Upper lobe of left lung (tissue), 6 donors: ENCODE measurements around the gene OR2M3. TPM values are rescaled to one million over a fixed set of nuclear protein-coding genes. Genes with fewer than 3 reads are reported as not detected.
"Not testable (repeated sequence)": the region's sequence is repeated elsewhere in the genome, so short reads cannot be mapped to it uniquely, and the experiment has no call there.

Experiments used
- ATAC-seq, 2 donors: fragments of 200-7000 bp; cut with Tn5 transposase; one replicate each; pipeline ENCODE4 v1.9.1; 2022; ENCODE audit warnings: mild to moderate bottlenecking in 2 of 2, moderate library complexity in 2 of 2; ENCODE audit not compliant: low FRiP score in 2 of 2
- DNase-seq, 2 donors: peaks; one replicate each; pipeline ENCODE4 v3.0.0-alpha.2; 2019 to 2020
- H3K27ac ChIP-seq, 4 donors: fragments of 200-600 bp; sonication (generic); one replicate each; pipeline ENCODE4 v1.5.1; 2016 to 2019
- H3K27me3 ChIP-seq, 4 donors: fragments of 200-600 bp; sonication (generic); one replicate each; pipeline ENCODE4 v1.5.1; 2017 to 2019
- H3K36me3 ChIP-seq, 4 donors: fragments of 200-600 bp; sonication (generic); one replicate each; pipeline ENCODE4 v1.5.1; 2016 to 2019
- H3K4me1 ChIP-seq, 4 donors: fragments of 200-600 bp; sonication (generic); one replicate each; pipeline ENCODE4 v1.5.1; 2018 to 2019
- H3K4me3 ChIP-seq, 4 donors: fragments of 200-600 bp; sonication (generic); one replicate each; pipeline ENCODE4 v1.5.1; 2017 to 2019; ENCODE audit warnings: mild to moderate bottlenecking in 2 of 4, moderate library complexity in 1 of 4
- H3K9me3 ChIP-seq, 4 donors: fragments of 200-600 bp; sonication (generic); one replicate each; pipeline ENCODE4 v1.5.1; 2018 to 2019
- CTCF ChIP-seq, 6 experiments: fragments of 450-650 bp in 4 of 6; fragments of 200-600 bp in 2 of 6; sonication (generic) in 2 of 6; IDR thresholded peaks; one replicate each; pipeline ENCODE4 v1.5.1; 2016 to 2019; ENCODE audit warnings: antibody characterized with exemption in 6 of 6
- EP300 ChIP-seq, 4 donors: sonication (generic); formaldehyde crosslinking; IDR thresholded peaks; one replicate each; pipeline ENCODE4 v1.5.1; 2017; ENCODE audit warnings: antibody characterized with exemption in 4 of 4, control low read depth in 2 of 4
- POLR2A ChIP-seq, 4 donors: fragments of 450-650 bp; IDR thresholded peaks; one replicate each; pipeline ENCODE4 v1.5.1; 2016 to 2017; ENCODE audit warnings: antibody characterized with exemption in 4 of 4, mild to moderate bottlenecking in 2 of 4
- POLR2AphosphoS5 ChIP-seq, 2 donors: sonication (generic); formaldehyde crosslinking; IDR thresholded peaks; one replicate each; pipeline ENCODE4 v1.5.1; 2017; ENCODE audit warnings: antibody characterized with exemption in 2 of 2
- WGBS, 2 donors: methylation state at CpG; one replicate each; pipeline ENCODE4 v1.1.5; 2017 to 2018; 5-methylcytosine and 5-hydroxymethylcytosine counted together
- total RNA-seq, 6 donors: library from RNA; depleted of rRNA in 4 of 6; stranded (reverse); fragments of >200 nt in 4 of 6; gene quantifications; one replicate each; pipeline versions ENCODE4 v1.1.0 to v1.2.1, GENCODE V29; 2016 to 2021
- donor health status: DM: no; HTN: no; CAD: no; lungs with moderate emphysema.
- donor health status: DM: no; HTN: yes; CAD: no; lungs with severe emphysema.

OR2M3 gene
- total RNA-seq, 6 donors from 2014 or later: not detected

GRCh38 chr1:248231117-248231516 is 34.1 kb downstream of the OR2M3 start, which contains the start of gene OR2M4:
Gene OR2M4, plus strand, starts transcription at chr1:248231417. Its CDS starts 7,512 bp downstream, at chr1:248238929.
- no peak for TF ChIP-seq POLR2AphosphoS5 (IDR thresholded peaks at IDR 0.05)
- TF ChIP-seq EP300 (IDR thresholded peaks at IDR 0.05): no peak
- no peak for TF ChIP-seq CTCF (IDR thresholded peaks at IDR 0.05)
- Histone ChIP-seq H3K27me3 (no peaks in the 10 kb centered on the region), H3K36me3 (no peaks in the 10 kb centered on the region), H3K4me1 (no peaks in the 10 kb centered on the region), H3K9me3 (no peaks in the 10 kb centered on the region), H3K4me3 (no peak within 1 kb of the TSS), H3K27ac (no peak within 1 kb of the TSS)
- WGBS, 2 donors: 77 to 83% methylated on average over 2 of the region's 2 CpGs
- ATAC-seq: no peak
- no peak for DNase-seq

- H3K9me3 ChIP-seq: no peaks in the 10 kb centered on the region
- DNase-seq: no peak
- no peaks in the 10 kb centered on the region for H3K27me3 ChIP-seq
- no peak overlapping the region for H3K27ac ChIP-seq
- no peak for TF ChIP-seq POLR2A (IDR thresholded peaks at IDR 0.05)
- TF ChIP-seq POLR2AphosphoS5 (IDR thresholded peaks at IDR 0.05): no peak
- TF ChIP-seq EP300 (IDR thresholded peaks at IDR 0.05): no peak
- no peak for TF ChIP-seq CTCF (IDR thresholded peaks at IDR 0.05)
- H3K4me1 ChIP-seq: no peaks in the 10 kb centered on the region
- no peaks in the 10 kb centered on the region for H3K36me3 ChIP-seq
- H3K4me3 ChIP-seq: no peak overlapping the region
- peak in 1 of 2 donors; percentile 62 for ATAC-seq
- WGBS, 2 donors: 90 to 94% methylated on average over 9 of the region's 9 CpGs
Measured at GRCh38 chr1:248239478-248239877, 42.4 kb downstream of the OR2M3 start.

- H3K4me3 ChIP-seq: no peak overlapping the region
- ATAC-seq (no peak), DNase-seq (peak in 1 of 2 donors; percentile 36)
- no peak overlapping the region for H3K27ac ChIP-seq
- no peaks in the 10 kb centered on the region for H3K9me3 ChIP-seq
- H3K27me3 ChIP-seq: no peaks in the 10 kb centered on the region
- no peaks in the 10 kb centered on the region for H3K4me1 ChIP-seq
- H3K36me3 ChIP-seq: no peaks in the 10 kb centered on the region
- 12 to 16% methylated on average over 14 of the region's 14 CpGs for WGBS, 2 donors
- TF ChIP-seq EP300 (IDR thresholded peaks at IDR 0.05): no peak
- no peak for TF ChIP-seq POLR2AphosphoS5 (IDR thresholded peaks at IDR 0.05)
- TF ChIP-seq POLR2A (IDR thresholded peaks at IDR 0.05): no peak
- TF ChIP-seq CTCF (IDR thresholded peaks at IDR 0.05): peak in 5 of 6 experiments; percentile 19 to 46 (median 27)
Measured at GRCh38 chr1:248243204-248243603, 46.1 kb downstream of the OR2M3 start.

GRCh38 chr1:248259309-248259708 is 62.2 kb downstream of the OR2M3 start:
- H3K4me3 ChIP-seq, DNase-seq, H3K36me3 ChIP-seq, ATAC-seq, H3K27me3 ChIP-seq, H3K4me1 ChIP-seq, H3K27ac ChIP-seq: not testable (repeated sequence)
- WGBS, 2 donors: 71 to 77% methylated on average over 1 of the region's 1 CpG
- peaks cover 0 to 11% (median 0%) of the 10 kb centered on the region in 4 donors for H3K9me3 ChIP-seq

Other genes with a start within 250 kb of the OR2M3 start
- not detected for gene OR2L8, start 248.4 kb upstream of the OR2M3 start, total RNA-seq
- not detected for gene OR2AK2, start 232.0 kb upstream of the OR2M3 start, total RNA-seq
- not detected for gene OR2L5, start 183.6 kb upstream of the OR2M3 start, total RNA-seq
- under 1 TPM in 3 of 6 donors, not detected in 3; under 0.01 to 0.20 (median 0.13) TPM for gene OR2L2, start 167.2 kb upstream of the OR2M3 start, total RNA-seq
- gene OR2L3, start 150.4 kb upstream of the OR2M3 start, total RNA-seq: not detected
- not detected for gene OR2L13, start 102.1 kb upstream of the OR2M3 start, total RNA-seq
- gene OR2M5, start 52.1 kb upstream of the OR2M3 start, total RNA-seq: not detected
- gene OR2M2, start 22.4 kb upstream of the OR2M3 start, total RNA-seq: not detected
- gene OR2M4, start 34.2 kb downstream of the OR2M3 start, total RNA-seq: not detected
- 1 to 10 TPM in 1 of 6 donors, not detected in 5; 3.3 TPM for gene OR2T33, start 80.7 kb downstream of the OR2M3 start, total RNA-seq
- gene OR2T12, start 106.2 kb downstream of the OR2M3 start, total RNA-seq: not detected
- gene OR2M7, start 127.3 kb downstream of the OR2M3 start, total RNA-seq: not detected
- not detected for gene OR14C36, start 151.5 kb downstream of the OR2M3 start, total RNA-seq
- gene OR2T4, start 164.4 kb downstream of the OR2M3 start, total RNA-seq: not detected
- not detected for gene OR2T6, start 178.5 kb downstream of the OR2M3 start, total RNA-seq
- gene OR2T1, start 205.8 kb downstream of the OR2M3 start, total RNA-seq: not detected
- not detected for gene OR2T2, start 248.4 kb downstream of the OR2M3 start, total RNA-seq